ENCODE measurements around the gene KCNE2. TPM values are rescaled to one million over a fixed set of nuclear protein-coding genes. Genes with fewer than 3 reads are reported as not detected.

Gene KCNE2, protein sequence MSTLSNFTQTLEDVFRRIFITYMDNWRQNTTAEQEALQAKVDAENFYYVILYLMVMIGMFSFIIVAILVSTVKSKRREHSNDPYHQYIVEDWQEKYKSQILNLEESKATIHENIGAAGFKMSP
- not detected in 2 replicates for total RNA-seq

DNA sequence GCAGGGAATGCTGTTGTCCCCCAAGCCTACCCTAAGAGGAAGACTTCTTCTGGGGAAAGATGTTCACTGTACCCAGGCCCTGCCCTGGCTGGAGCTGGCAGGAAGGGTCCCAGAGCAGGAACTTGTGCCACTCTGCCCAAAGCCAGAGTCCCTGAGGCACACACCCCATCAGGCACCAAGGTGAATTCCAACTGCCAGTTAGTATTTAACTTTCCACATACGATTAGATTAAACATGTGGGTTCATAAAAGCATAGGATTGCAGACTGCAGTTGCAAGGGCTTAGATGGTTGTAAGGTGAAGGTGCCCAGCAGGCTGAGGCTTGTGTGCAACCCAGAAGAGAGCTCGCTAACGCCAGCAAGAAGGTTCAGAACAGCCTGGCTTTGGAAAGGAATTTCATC is at the start of gene KCNE2:
KCNE2 (plus strand) TSS at position 274 of the 400 bp plus-strand sequence. CDS start 6,473 bp downstream, outside the sequence.

DNA sequence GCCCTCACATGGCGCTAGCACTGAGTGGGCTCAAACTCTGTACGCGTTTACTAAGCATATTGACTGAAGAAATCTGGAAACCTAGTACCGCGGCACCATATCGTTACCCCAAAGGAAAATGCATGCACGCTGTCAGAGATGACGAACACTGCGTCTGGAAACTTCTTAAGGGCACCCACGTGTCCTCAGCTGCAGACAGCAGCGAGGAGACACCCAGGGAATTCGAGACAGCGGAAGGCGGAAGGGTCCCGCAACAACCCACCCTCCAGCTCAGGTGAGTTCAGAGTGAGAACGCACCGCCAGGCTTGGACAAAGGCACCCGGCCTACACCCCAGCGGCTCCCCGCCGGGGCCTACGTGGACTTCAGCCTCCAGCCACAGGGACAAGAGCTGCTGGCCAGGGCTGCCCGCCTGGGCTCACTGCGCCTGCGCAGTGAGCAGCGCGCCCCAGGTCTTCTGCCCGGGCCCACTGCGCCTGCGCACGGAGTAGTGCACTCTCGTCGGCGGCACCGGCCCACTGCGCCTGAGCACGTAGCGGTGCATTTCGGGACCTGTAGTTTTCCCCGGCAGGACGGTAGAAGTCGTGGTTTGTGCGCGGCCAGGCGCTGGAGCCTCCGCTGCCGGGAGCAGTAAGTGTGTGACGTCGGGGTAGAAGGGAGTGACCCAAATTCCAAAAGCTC is 11.3 kb downstream of the KCNE2 start, which contains the start of gene SMIM11:
SMIM11 (plus strand) TSS at position 568 of the 679 bp plus-strand sequence. CDS start 3,998 bp downstream, outside the sequence.

Other genes with a start within 250 kb of the KCNE2 start
- gene SMIM11, start 11.5 kb downstream of the KCNE2 start, total RNA-seq: 1.3 and 19.6 TPM in 2 replicates
- gene SMIM34, start 59.9 kb downstream of the KCNE2 start, total RNA-seq: not detected in 2 replicates
- gene KCNE1, start 148.2 kb downstream of the KCNE2 start, total RNA-seq: 0.05 TPM in 1 of 2 replicates, not detected in the other

Measured in cardiac ventricle fibroblast (primary cell).